Endothelial cell of umbilical vein (primary cell): ENCODE measurements around the gene ZNRF3. TPM values are rescaled to one million over a fixed set of nuclear protein-coding genes. Genes with fewer than 3 reads are reported as not detected.

ENCODE experiments used
- BruUV-seq: library from RNA; stranded (reverse); fragments of 400-500 nt; replicated peaks from 2 replicates; lab custom pipeline; 2021; lab: Mats Ljungman, UMichigan
- CTCF ChIA-PET: fragments of 300-600, 350-600 bp; sonication (Branson Sonifier 250); formaldehyde crosslinking; loops from one replicate; lab custom pipeline; 2021; ENCODE audit warnings: antibody characterized with exemption, inconsistent platforms; lab: Charles Lee
- POLR2A ChIA-PET: fragments of 300-600, 350-600 bp; sonication (Branson Sonifier 250); formaldehyde crosslinking; loops from one replicate; lab custom pipeline; 2021; ENCODE audit warnings: antibody characterized with exemption, inconsistent platforms; lab: Charles Lee
- DNase-seq: peaks from one replicate; pipeline ENCODE4 v3.0.0-alpha.2; 2011; ENCODE audit warnings: low read depth, low spot score
- FAIRE-seq: peaks from 2 replicates; lab custom pipeline; 2011; peaks lifted over from hg19 to GRCh38; lab: Jason Lieb, UNC
- H2AFZ ChIP-seq: 2 replicates; pipeline ENCODE4 v1.6.0; 2012; ENCODE audit warnings: low read depth, low read length, control low read depth, inconsistent platforms
- H3K27ac ChIP-seq: 2 replicates; pipeline ENCODE4 v1.5.1; 2011; ENCODE audit warnings: low read depth, mild to moderate bottlenecking, control low read depth, low read length, moderate library complexity; ENCODE audit not compliant: insufficient read depth
- H3K27me3 ChIP-seq, 2 experiments: 2 replicates each; pipeline versions ENCODE4 v1.6.0 to v1.6.1; 2011; ENCODE audit warnings: low read length in 2 of 2, mixed read lengths in 1 of 2; ENCODE audit not compliant: control insufficient read depth in 2 of 2, insufficient read depth in 2 of 2
- H3K36me3 ChIP-seq, 2 experiments: 2 replicates in 1 of 2; 3 replicates in 1 of 2; pipeline ENCODE4 v1.5.1; 2011; ENCODE audit warnings: low read length in 2 of 2, mild to moderate bottlenecking in 1 of 2, moderate library complexity in 1 of 2; ENCODE audit not compliant: control insufficient read depth in 2 of 2, insufficient read depth in 2 of 2; ENCODE audit errors: extremely low read depth in 1 of 2
- H3K4me1 ChIP-seq: 3 replicates; pipeline ENCODE4 v1.5.1; 2011; ENCODE audit warnings: mild to moderate bottlenecking, low read length; ENCODE audit not compliant: control insufficient read depth, insufficient read depth; ENCODE audit errors: extremely low read depth
- H3K4me2 ChIP-seq: 2 replicates; pipeline ENCODE4 v1.6.1; 2011; ENCODE audit warnings: low read length, control low read depth, mixed read lengths; ENCODE audit not compliant: insufficient read depth
- H3K4me3 ChIP-seq, 3 experiments: fragments of 200-600 bp in 1 of 3; sonication (generic), shearing (Covaris generic) in 1 of 3; replicated peaks in 1 of 3; 2 replicates each; pipeline ENCODE4 v1.5.1; 2011 to 2016; ENCODE audit warnings: control low read depth in 3 of 3, low read length in 3 of 3, mild to moderate bottlenecking in 2 of 3, inconsistent platforms in 1 of 3, low read depth in 1 of 3, moderate library complexity in 1 of 3; ENCODE audit not compliant: insufficient read depth in 1 of 3
- H3K79me2 ChIP-seq: 2 replicates; pipeline ENCODE4 v1.6.0; 2012; ENCODE audit warnings: low read length, inconsistent platforms; ENCODE audit not compliant: control insufficient read depth, insufficient read depth
- H3K9ac ChIP-seq: replicated peaks from 2 replicates; pipeline ENCODE3; 2011; ENCODE audit warnings: low read length, control low read depth; ENCODE audit not compliant: insufficient read depth; ENCODE audit errors: extremely low read depth
- H3K9me1 ChIP-seq: replicated peaks from 3 replicates; pipeline ENCODE4 v1.6.0; 2011; ENCODE audit warnings: mild to moderate bottlenecking, low read length; ENCODE audit not compliant: control insufficient read depth, insufficient read depth; ENCODE audit errors: extremely low read depth
- H3K9me3 ChIP-seq: replicated peaks from 2 replicates; pipeline ENCODE4 v1.5.1; 2012; ENCODE audit warnings: low read length, inconsistent platforms; ENCODE audit not compliant: control insufficient read depth, insufficient read depth
- H4K20me1 ChIP-seq: replicated peaks from 2 replicates; pipeline ENCODE3; 2011; ENCODE audit warnings: mild to moderate bottlenecking, low read length; ENCODE audit not compliant: control insufficient read depth, insufficient read depth; ENCODE audit errors: extremely low read depth
- EZH2 ChIP-seq: IDR thresholded peaks from 2 replicates; pipeline ENCODE4 v1.6.1; 2012; ENCODE audit warnings: borderline replicate concordance, low read depth, mild to moderate bottlenecking, moderate library complexity, low read length, inconsistent platforms; ENCODE audit not compliant: severe bottlenecking
- FOS ChIP-seq: IDR thresholded peaks from 2 replicates; pipeline ENCODE4 v1.6.1; 2011; ENCODE audit warnings: mild to moderate bottlenecking, low read length, moderate library complexity, borderline replicate concordance; ENCODE audit not compliant: insufficient read depth
- GATA2 ChIP-seq: IDR thresholded peaks from 2 replicates; pipeline ENCODE4 v1.7.0; 2011; ENCODE audit warnings: low read depth, mild to moderate bottlenecking, moderate library complexity, mixed read lengths, low read length; ENCODE audit not compliant: insufficient read length, insufficient read depth
- JUN ChIP-seq: IDR thresholded peaks from 2 replicates; pipeline ENCODE4 v1.6.1; 2011; ENCODE audit warnings: borderline replicate concordance, low read depth; ENCODE audit not compliant: insufficient read length, insufficient read depth
- MYC ChIP-seq: IDR thresholded peaks from one replicate; pipeline ENCODE4 v1.6.1; 2011; ENCODE audit warnings: mild to moderate bottlenecking, low read depth, low read length
- POLR2A ChIP-seq: IDR thresholded peaks from 2 replicates; pipeline ENCODE4 v1.6.1; 2012; ENCODE audit warnings: low read depth, mild to moderate bottlenecking, control low read depth, low read length
- POLR2AphosphoS5 ChIP-seq: IDR thresholded peaks from 2 replicates; pipeline ENCODE4 v1.6.1; 2012; ENCODE audit warnings: low read depth, mild to moderate bottlenecking, control low read depth, low read length, moderate library complexity; ENCODE audit not compliant: insufficient read depth
- dilution Hi-C: fragments of 300-500 bp; cut with MboI; formaldehyde crosslinking; loops from one replicate; pipeline ENCODE4 v1.15.0; 2019; ENCODE audit warnings: low sequenced_read_pairs; ENCODE audit not compliant: extremely low pct_ligation_motif_present
- intact Hi-C: fragments of 100-400 bp; cut with micrococcal nuclease; formaldehyde crosslinking; loops from one replicate; pipeline ENCODE4 v1.10.0; 2022
- polyA plus RNA-seq, 4 experiments: library from polyadenylated mRNA; depleted of rRNA in 3 of 4; stranded (reverse) in 3 of 4; unstranded in 1 of 4; fragments of >200 nt; gene quantifications; 2 replicates each; pipeline versions ENCODE4 v1.2.1 to v1.2.3, GENCODE V29; 2011 to 2012; ENCODE audit warnings: missing spikeins in 1 of 4
- total RNA-seq: library from RNA; stranded (reverse); gene quantifications from 2 replicates; pipeline ENCODE4 v1.2.3, GENCODE V29; 2021
- TF ChIP-seq, protein P1 (sequence below): IDR thresholded peaks from 2 replicates; pipeline ENCODE4 v1.6.1; 2011; ENCODE audit not compliant: insufficient read depth, insufficient read length
- TF ChIP-seq, protein P2 (sequence below), 2 donors: IDR thresholded peaks; 1 replicate in 1 of 2; 2 replicates in 1 of 2; pipeline ENCODE4 v1.5.1; 2011; ENCODE audit warnings: low read length in 2 of 2, mild to moderate bottlenecking in 2 of 2, moderate library complexity in 2 of 2, control low read depth in 1 of 2, inconsistent platforms in 1 of 2, low read depth in 1 of 2; ENCODE audit not compliant: insufficient read depth in 1 of 2; ENCODE audit errors: extremely low read depth in 1 of 2

Gene ZNRF3
- total and polyA plus RNA-seq, 2 donors (not counting 3 experiments of a cell fraction or from before 2014, with no cell fraction given) = 2.7 to 5.2 TPM

DNA sequence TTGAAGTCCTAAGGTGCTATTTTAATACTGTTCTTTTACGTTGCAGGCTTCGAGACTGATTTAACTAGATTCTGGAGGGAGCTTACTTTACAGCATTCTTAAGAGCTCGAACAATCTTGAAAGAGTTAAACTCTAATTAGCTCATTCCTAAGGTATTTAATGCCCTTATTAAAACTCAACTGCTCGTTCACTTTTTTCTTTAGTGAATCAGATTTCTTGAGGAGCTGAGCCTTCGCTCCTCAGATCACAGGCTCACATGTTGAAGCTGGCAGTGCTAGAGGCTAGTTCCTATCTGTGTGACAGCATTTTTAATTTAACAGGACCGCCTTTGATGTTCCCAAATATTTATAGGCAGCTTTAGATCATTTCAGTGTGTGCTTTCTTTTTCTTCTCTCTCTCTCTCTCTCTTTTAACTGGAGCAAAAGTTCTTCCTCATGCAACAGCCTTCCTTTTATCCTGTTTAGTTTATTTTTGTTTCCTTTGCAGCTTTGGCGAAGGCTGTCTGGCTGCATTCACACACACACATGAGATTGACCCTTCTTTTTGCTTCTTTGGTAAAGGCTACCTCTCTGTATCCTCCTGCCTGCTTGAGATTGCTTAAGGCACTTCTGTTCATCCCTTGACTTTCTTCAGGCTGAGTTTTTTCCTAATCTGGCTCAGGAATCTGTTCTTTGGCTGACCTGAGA, 21.0 kb downstream of the ZNRF3 start:
- ChIA-PET CTCF (interaction anchor here (0.6 to 2.0 kb wide), 9 partner anchors 8 to 140 kb away, joined by 3 to 7 read pairs (median 4); no protein-coding TSS in a partner anchor), POLR2A (no interaction called here)
- Histone ChIP-seq H2AFZ (no peak overlapping the region), H3K27me3 (no peaks in the 10 kb centered on the region), H3K9ac (no peak overlapping the region), H3K27ac (no peak overlapping the region), H3K4me3 (no peak overlapping the region), H3K9me3 (no peaks in the 10 kb centered on the region), H3K79me2 (no peaks in the 10 kb centered on the region), H3K4me1 (no peaks in the 10 kb centered on the region), H4K20me1 (no peaks in the 10 kb centered on the region), H3K4me2 (no peak overlapping the region), H3K9me1 (no peaks in the 10 kb centered on the region), H3K36me3 (no peaks in the 10 kb centered on the region)
- TF ChIP-seq, protein P1, sequence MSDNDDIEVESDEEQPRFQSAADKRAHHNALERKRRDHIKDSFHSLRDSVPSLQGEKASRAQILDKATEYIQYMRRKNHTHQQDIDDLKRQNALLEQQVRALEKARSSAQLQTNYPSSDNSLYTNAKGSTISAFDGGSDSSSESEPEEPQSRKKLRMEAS = no peak
- BruUV-seq = no TSS peak
- DNase-seq (peak; percentile 9), FAIRE-seq (peak; percentile 62)
- dilution Hi-C loops = loop anchor here (25.0 kb wide), 1 partner anchor 108 kb away; no protein-coding TSS in a partner anchor
- intact Hi-C loops = no loop called here

- POLR2A ChIA-PET = interaction anchor here (0.6 kb wide), 1 partner anchor 547 kb away, joined by 4 read pairs; no protein-coding TSS in a partner anchor
- Histone ChIP-seq H3K27me3 (no peaks in the 10 kb centered on the region), H3K27ac (no peak overlapping the region), H3K4me1 (no peaks in the 10 kb centered on the region), H2AFZ (no peak overlapping the region), H3K9me3 (no peaks in the 10 kb centered on the region), H3K36me3 (no peaks in the 10 kb centered on the region), H3K9me1 (no peaks in the 10 kb centered on the region), H3K4me3 (no peak overlapping the region), H3K4me2 (no peak overlapping the region), H4K20me1 (no peaks in the 10 kb centered on the region), H3K9ac (no peak overlapping the region), H3K79me2 (no peaks in the 10 kb centered on the region)
- DNase-seq (no peak), FAIRE-seq (no peak)
- no TSS peak for BruUV-seq
- intact Hi-C loops (no loop called here), dilution Hi-C loops (loop anchor here (25.0 kb wide), 1 partner anchor 107 kb away; no protein-coding TSS in a partner anchor)
- TF ChIP-seq FOS (no peak), POLR2A (no peak), MYC (no peak), JUN (no peak), EZH2 (no peak), POLR2AphosphoS5 (no peak), GATA2 (no peak)
- TF ChIP-seq, protein P2, sequence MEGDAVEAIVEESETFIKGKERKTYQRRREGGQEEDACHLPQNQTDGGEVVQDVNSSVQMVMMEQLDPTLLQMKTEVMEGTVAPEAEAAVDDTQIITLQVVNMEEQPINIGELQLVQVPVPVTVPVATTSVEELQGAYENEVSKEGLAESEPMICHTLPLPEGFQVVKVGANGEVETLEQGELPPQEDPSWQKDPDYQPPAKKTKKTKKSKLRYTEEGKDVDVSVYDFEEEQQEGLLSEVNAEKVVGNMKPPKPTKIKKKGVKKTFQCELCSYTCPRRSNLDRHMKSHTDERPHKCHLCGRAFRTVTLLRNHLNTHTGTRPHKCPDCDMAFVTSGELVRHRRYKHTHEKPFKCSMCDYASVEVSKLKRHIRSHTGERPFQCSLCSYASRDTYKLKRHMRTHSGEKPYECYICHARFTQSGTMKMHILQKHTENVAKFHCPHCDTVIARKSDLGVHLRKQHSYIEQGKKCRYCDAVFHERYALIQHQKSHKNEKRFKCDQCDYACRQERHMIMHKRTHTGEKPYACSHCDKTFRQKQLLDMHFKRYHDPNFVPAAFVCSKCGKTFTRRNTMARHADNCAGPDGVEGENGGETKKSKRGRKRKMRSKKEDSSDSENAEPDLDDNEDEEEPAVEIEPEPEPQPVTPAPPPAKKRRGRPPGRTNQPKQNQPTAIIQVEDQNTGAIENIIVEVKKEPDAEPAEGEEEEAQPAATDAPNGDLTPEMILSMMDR (IDR thresholded peaks at IDR 0.05; ENCODE audit: extremely low read depth in 1 of 2, insufficient read depth in 1 of 2, low read depth in 1 of 2, low read length in 2 of 2) = no peak
- TF ChIP-seq, protein P1 = no peak
- CTCF ChIA-PET = interaction anchor here (1.5 to 2.0 kb wide), 2 partner anchors 50 to 139 kb away, joined by 3 to 7 read pairs; no protein-coding TSS in a partner anchor
These were observed 22.0 kb downstream of the ZNRF3 start for GRCh38 chr22:28905256-28905832.
